GM21381 (cell line): Measurements from ENCODE around the gene HOXB4.

Experiments
- ATAC-seq: cut with Tn5 transposase; IDR thresholded peaks from one replicate; pipeline ENCODE4 v1.9.1; 2021; ENCODE audit warnings: mild to moderate bottlenecking, moderate library complexity; ENCODE audit not compliant: unreplicated experiment

HOXB4 gene

GRCh38 chr17:48575066-48575582 is 3.0 kb downstream of the HOXB4 start:
- no peak for ATAC-seq

- ATAC-seq, result no peak
These were observed 3.6 kb downstream of the HOXB4 start for GRCh38 chr17:48574505-48575065.

- no peak for ATAC-seq
These were observed 6.2 kb downstream of the HOXB4 start for GRCh38 chr17:48571826-48572417.

- ATAC-seq, result no peak
These were observed 6.9 kb downstream of the HOXB4 start for GRCh38 chr17:48571024-48571818.

GRCh38 chr17:48570325-48571023 is 7.7 kb downstream of the HOXB4 start:
- no peak for ATAC-seq

GRCh38 chr17:48569674-48570324 is 8.4 kb downstream of the HOXB4 start:
- ATAC-seq, result no peak

GRCh38 chr17:48569240-48569582 is 8.9 kb downstream of the HOXB4 start:
- no peak for ATAC-seq

- ATAC-seq, result no peak
These were observed 9.5 kb downstream of the HOXB4 start for GRCh38 chr17:48568499-48569239.

- no peak for ATAC-seq
These were observed 10.3 kb downstream of the HOXB4 start for GRCh38 chr17:48567646-48568354.

- no peak for ATAC-seq
These were observed 10.9 kb downstream of the HOXB4 start for GRCh38 chr17:48567209-48567608.

- ATAC-seq, result no peak
These were observed 11.4 kb downstream of the HOXB4 start for GRCh38 chr17:48566717-48567116.

- ATAC-seq, result no peak
These were observed 12.0 kb downstream of the HOXB4 start for GRCh38 chr17:48565925-48566710.

- ATAC-seq, result no peak
These were observed 13.1 kb downstream of the HOXB4 start for GRCh38 chr17:48565022-48565554.

GRCh38 chr17:48564188-48565021 is 13.7 kb downstream of the HOXB4 start:
- no peak for ATAC-seq

GRCh38 chr17:48563867-48564187 is 14.3 kb downstream of the HOXB4 start:
- ATAC-seq, result no peak

- no peak for ATAC-seq
These were observed 14.7 kb downstream of the HOXB4 start for GRCh38 chr17:48563385-48563838.

GRCh38 chr17:48562934-48563333 is 15.2 kb downstream of the HOXB4 start:
- no peak for ATAC-seq
